Natural killer cell (primary cell): ENCODE results near the gene FLVCR1. TPM values are rescaled to one million over a fixed set of nuclear protein-coding genes. Genes with fewer than 3 reads are reported as not detected.
"Not testable (repeated sequence)": the region's sequence is repeated elsewhere in the genome, so short reads cannot be mapped to it uniquely, and the experiment has no call there.

Experiments used
- ATAC-seq, 3 donors: fragments of 150-1000 bp in 2 of 3; fragments of 200-7000 bp in 1 of 3; cut with Tn5 transposase; 1 replicate in 1 of 3; 2 replicates in 2 of 3; pipeline ENCODE4 v1.10.0; 2021; ENCODE audit warnings: mild to moderate bottlenecking in 2 of 3, moderate library complexity in 2 of 3
- DNase-seq, 2 donors: peaks; one replicate each; pipeline versions ENCODE4 v3.0.0 to v3.0.0-alpha.2; 2013 to 2021; ENCODE audit warnings: mixed read lengths in 1 of 2
- H3K27ac ChIP-seq: one replicate; pipeline ENCODE4 v1.5.1; 2013; ENCODE audit warnings: mild to moderate bottlenecking, low read length
- H3K27me3 ChIP-seq: one replicate; pipeline ENCODE4 v1.6.1; 2013; ENCODE audit warnings: low read length; ENCODE audit not compliant: control insufficient read depth, insufficient read depth
- H3K36me3 ChIP-seq: one replicate; pipeline ENCODE4 v1.6.1; 2013; ENCODE audit warnings: low read length; ENCODE audit not compliant: control insufficient read depth, insufficient read depth
- H3K4me1 ChIP-seq: one replicate; pipeline ENCODE4 v1.6.1; 2013; ENCODE audit warnings: low read length; ENCODE audit not compliant: control insufficient read depth, insufficient read depth
- H3K4me3 ChIP-seq: one replicate; pipeline ENCODE4 v1.5.1; 2013; ENCODE audit warnings: low read length
- H3K9me3 ChIP-seq: one replicate; pipeline ENCODE4 v1.6.1; 2013; ENCODE audit warnings: low read length; ENCODE audit not compliant: control insufficient read depth, insufficient read depth
- H3K27ac Mint-ChIP-seq, 2 donors: one replicate each; pipeline ENCODE4 v1.8.0; 2022; ENCODE audit warnings: mild to moderate bottlenecking in 2 of 2, mixed read lengths in 2 of 2, moderate library complexity in 1 of 2
- H3K27me3 Mint-ChIP-seq, 2 donors: one replicate each; pipeline ENCODE4 v1.8.0; 2022; ENCODE audit warnings: low read depth in 2 of 2, mixed read lengths in 2 of 2
- H3K36me3 Mint-ChIP-seq: one replicate; pipeline ENCODE4 v1.8.0; 2022; ENCODE audit warnings: mixed read lengths
- H3K4me1 Mint-ChIP-seq, 2 donors: one replicate each; pipeline ENCODE4 v1.8.0; 2022; ENCODE audit warnings: mixed read lengths in 2 of 2
- H3K4me3 Mint-ChIP-seq: one replicate; pipeline ENCODE4 v1.8.0; 2022; ENCODE audit warnings: mild to moderate bottlenecking, moderate library complexity, mixed read lengths
- H3K9me3 Mint-ChIP-seq, 2 donors: one replicate each; pipeline ENCODE4 v1.8.0; 2022; ENCODE audit warnings: mixed read lengths in 2 of 2
- WGBS: methylation state at CpG from one replicate; pipeline ENCODE4 v1.1.7; 2013; ENCODE audit warnings: missing lambda C conversion rate; ENCODE audit not compliant: insufficient coverage; 5-methylcytosine and 5-hydroxymethylcytosine counted together
- intact Hi-C: fragments of 100-400 bp; cut with micrococcal nuclease; formaldehyde crosslinking; loops from one replicate; pipeline ENCODE4 v1.14.2; 2022
- total RNA-seq, 4 donors: library from RNA; stranded (reverse); fragments of 120-200 nt in 1 of 4; gene quantifications; one replicate each; pipeline versions ENCODE4 v1.2.3 to v1.2.4, GENCODE V29; 2013 to 2022
- TF ChIP-seq, protein P1 (sequence below): fragments of 200-600 bp; IDR thresholded peaks from one replicate; pipeline ENCODE4 v1.8.0; 2022; ENCODE audit warnings: antibody characterized with exemption

FLVCR1 gene
- total RNA-seq, 3 donors from 2014 or later (not counting 1 experiment from before 2014, with no cell fraction given), result 8.1 to 15.0 (median 11.4) TPM

GRCh38 chr1:212899845-212900244 is 41.8 kb downstream of the FLVCR1 start:
- Mint-ChIP-seq H3K4me3 (no peak overlapping the region), H3K27ac (no peak overlapping the region), H3K36me3 (peaks cover 19% of the 10 kb centered on the region), H3K27me3 (peaks cover 0 to 5% of the 10 kb centered on the region in 2 donors), H3K9me3 (peaks cover 3 to 9% of the 10 kb centered on the region in 2 donors), H3K4me1 (no peaks in the 10 kb centered on the region)
- Histone ChIP-seq H3K36me3 (peaks cover 17% of the 10 kb centered on the region), H3K27ac (no peak overlapping the region), H3K9me3 (peaks cover 9% of the 10 kb centered on the region), H3K4me1 (no peaks in the 10 kb centered on the region), H3K4me3 (no peak overlapping the region), H3K27me3 (no peaks in the 10 kb centered on the region)
- ATAC-seq, result no peak
- DNase-seq, result no peak
- 100% methylated on average over 1 of the region's 1 CpG for WGBS
- intact Hi-C loops, result no loop called here
- TF ChIP-seq, protein P1, sequence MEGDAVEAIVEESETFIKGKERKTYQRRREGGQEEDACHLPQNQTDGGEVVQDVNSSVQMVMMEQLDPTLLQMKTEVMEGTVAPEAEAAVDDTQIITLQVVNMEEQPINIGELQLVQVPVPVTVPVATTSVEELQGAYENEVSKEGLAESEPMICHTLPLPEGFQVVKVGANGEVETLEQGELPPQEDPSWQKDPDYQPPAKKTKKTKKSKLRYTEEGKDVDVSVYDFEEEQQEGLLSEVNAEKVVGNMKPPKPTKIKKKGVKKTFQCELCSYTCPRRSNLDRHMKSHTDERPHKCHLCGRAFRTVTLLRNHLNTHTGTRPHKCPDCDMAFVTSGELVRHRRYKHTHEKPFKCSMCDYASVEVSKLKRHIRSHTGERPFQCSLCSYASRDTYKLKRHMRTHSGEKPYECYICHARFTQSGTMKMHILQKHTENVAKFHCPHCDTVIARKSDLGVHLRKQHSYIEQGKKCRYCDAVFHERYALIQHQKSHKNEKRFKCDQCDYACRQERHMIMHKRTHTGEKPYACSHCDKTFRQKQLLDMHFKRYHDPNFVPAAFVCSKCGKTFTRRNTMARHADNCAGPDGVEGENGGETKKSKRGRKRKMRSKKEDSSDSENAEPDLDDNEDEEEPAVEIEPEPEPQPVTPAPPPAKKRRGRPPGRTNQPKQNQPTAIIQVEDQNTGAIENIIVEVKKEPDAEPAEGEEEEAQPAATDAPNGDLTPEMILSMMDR, result no peak

DNA sequence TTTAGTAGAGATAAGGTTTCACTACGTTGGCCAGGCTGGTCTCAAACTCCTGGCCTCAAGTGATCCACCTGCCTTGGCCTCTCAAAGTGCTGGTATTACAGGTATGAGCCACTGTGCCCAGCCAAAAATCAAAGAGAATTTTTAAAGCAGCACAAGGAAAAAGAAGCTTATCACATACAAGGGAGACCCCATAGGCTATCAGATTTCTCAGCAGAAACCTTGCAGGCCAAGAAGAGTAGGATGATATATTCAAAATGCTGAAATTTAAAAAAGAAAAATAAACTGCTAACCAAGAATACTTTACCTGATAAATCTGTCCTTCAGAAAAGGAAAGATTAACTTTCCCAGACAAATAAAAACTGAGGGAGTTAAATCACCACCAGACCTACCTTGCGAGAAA is 43.2 kb downstream of the FLVCR1 start:
- no peak overlapping the region for H3K4me3 ChIP-seq
- ATAC-seq (no peak), DNase-seq (no peak)
- peaks cover 9% of the 10 kb centered on the region for H3K9me3 ChIP-seq
- H3K27me3 ChIP-seq, result no peaks in the 10 kb centered on the region
- H3K9me3 Mint-ChIP-seq, result peaks cover 3 to 9% of the 10 kb centered on the region in 2 donors
- H3K4me1 ChIP-seq, result no peaks in the 10 kb centered on the region
- H3K36me3 ChIP-seq, result peaks cover 4% of the 10 kb centered on the region
- no peak overlapping the region for H3K27ac Mint-ChIP-seq
- H3K27me3 Mint-ChIP-seq, result peaks cover 0 to 5% of the 10 kb centered on the region in 2 donors
- H3K36me3 Mint-ChIP-seq, result peaks cover 12% of the 10 kb centered on the region
- H3K27ac ChIP-seq, result no peak overlapping the region
- intact Hi-C loops, result no loop called here
- WGBS, result 86% methylated on average over 1 of the region's 2 CpGs
- no peak overlapping the region for H3K4me3 Mint-ChIP-seq
- TF ChIP-seq, protein P1, result no peak
- no peaks in the 10 kb centered on the region for H3K4me1 Mint-ChIP-seq

GRCh38 chr1:212902054-212902453 is 44.0 kb downstream of the FLVCR1 start:
- Histone ChIP-seq H3K36me3 (peaks cover 2% of the 10 kb centered on the region), H3K4me1 (no peaks in the 10 kb centered on the region), H3K9me3 (peaks cover 9% of the 10 kb centered on the region), H3K27ac (no peak overlapping the region), H3K27me3 (no peaks in the 10 kb centered on the region), H3K4me3 (no peak overlapping the region)
- Mint-ChIP-seq H3K36me3 (peaks cover 11% of the 10 kb centered on the region), H3K4me1 (no peaks in the 10 kb centered on the region), H3K27me3 (peaks cover 0 to 5% of the 10 kb centered on the region in 2 donors), H3K27ac (no peak overlapping the region), H3K4me3 (no peak overlapping the region), H3K9me3 (peaks cover 3 to 9% of the 10 kb centered on the region in 2 donors)
- ATAC-seq, result no peak
- DNase-seq, result no peak
- intact Hi-C loops, result no loop called here
- WGBS, result 100% methylated on average over 1 of the region's 3 CpGs
- TF ChIP-seq, protein P1, result no peak

DNA sequence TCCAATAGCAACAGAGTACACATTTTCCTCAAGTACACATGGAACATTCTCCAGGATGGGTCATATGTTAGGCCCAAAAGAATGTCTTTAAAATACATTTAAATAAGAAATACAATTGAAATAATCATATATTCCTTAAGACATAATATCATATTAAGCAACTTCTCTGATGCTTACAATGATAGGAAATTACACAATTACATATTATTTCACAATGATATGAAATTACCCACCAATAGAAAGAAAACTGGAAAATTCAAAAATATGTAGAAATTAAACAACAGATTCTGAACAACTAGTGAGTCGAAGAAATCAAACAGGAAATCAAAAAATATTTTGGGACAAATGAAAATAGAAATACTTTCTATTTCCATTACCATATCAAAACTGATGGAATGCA is 45.6 kb downstream of the FLVCR1 start:
- H3K36me3 Mint-ChIP-seq, result peaks cover 11% of the 10 kb centered on the region
- peaks cover 0 to 5% of the 10 kb centered on the region in 2 donors for H3K27me3 Mint-ChIP-seq
- H3K27me3 ChIP-seq, result no peaks in the 10 kb centered on the region
- no peak overlapping the region for H3K4me3 ChIP-seq
- H3K27ac Mint-ChIP-seq, result no peak overlapping the region
- no peaks in the 10 kb centered on the region for H3K4me1 ChIP-seq
- H3K4me1 Mint-ChIP-seq, result no peaks in the 10 kb centered on the region
- no peak overlapping the region for H3K27ac ChIP-seq
- H3K9me3 Mint-ChIP-seq, result peaks cover 3 to 9% of the 10 kb centered on the region in 2 donors
- TF ChIP-seq, protein P1, result no peak
- no peak overlapping the region for H3K4me3 Mint-ChIP-seq
- no peaks in the 10 kb centered on the region for H3K36me3 ChIP-seq
- ATAC-seq, result no peak
- intact Hi-C loops, result no loop called here
- H3K9me3 ChIP-seq, result peaks cover 9% of the 10 kb centered on the region
- no CpG with 5 or more reads among the region's 1 CpG for WGBS
- no peak for DNase-seq

- intact Hi-C loops, H3K4me3 ChIP-seq, H3K9me3 Mint-ChIP-seq, H3K4me3 Mint-ChIP-seq, ATAC-seq, H3K27me3 Mint-ChIP-seq, H3K27ac Mint-ChIP-seq, H3K9me3 ChIP-seq, H3K4me1 Mint-ChIP-seq, H3K4me1 ChIP-seq, DNase-seq, H3K27me3 ChIP-seq, H3K27ac ChIP-seq, H3K36me3 ChIP-seq, H3K36me3 Mint-ChIP-seq: not testable (repeated sequence)
- WGBS, result 95% methylated on average over 12 of the region's 12 CpGs
These were observed 50.0 kb downstream of the FLVCR1 start for GRCh38 chr1:212908071-212908470.
